HepG2 (cell line): Measurements from ENCODE around the gene ANKRD34C. TPM values are rescaled to one million over a fixed set of nuclear protein-coding genes. Genes with fewer than 3 reads are reported as not detected.

Experiments
- CENPX ChIP-seq: sonication (generic); formaldehyde crosslinking; IDR thresholded peaks from 2 replicates; pipeline ENCODE4 v1.9.0; 2021; ENCODE audit warnings: mild to moderate bottlenecking, missing genetic modification reagents, moderate library complexity
- HNRNPLL ChIP-seq: fragments of 200-400 bp; formaldehyde crosslinking; IDR thresholded peaks from 2 replicates; pipeline ENCODE4 v1.6.1; 2017; ENCODE audit warnings: mild to moderate bottlenecking, low read depth, low read length; ENCODE audit not compliant: poor library complexity, severe bottlenecking
- HOXA3 ChIP-seq: sonication (generic); formaldehyde crosslinking; IDR thresholded peaks from 2 replicates; pipeline ENCODE4 v1.5.0; 2020; ENCODE audit warnings: missing genetic modification reagents
- MATR3 ChIP-seq: sonication (generic); formaldehyde crosslinking; IDR thresholded peaks from 2 replicates; pipeline ENCODE4 v1.4.0; 2020; ENCODE audit warnings: missing genetic modification reagents
- NFKB2 ChIP-seq: sonication (generic); formaldehyde crosslinking; IDR thresholded peaks from 2 replicates; pipeline ENCODE4 v1.4.0; 2020; ENCODE audit warnings: missing genetic modification reagents, borderline replicate concordance
- PATZ1 ChIP-seq: sonication (generic); formaldehyde crosslinking; IDR thresholded peaks from 2 replicates; pipeline ENCODE4 v1.4.0; 2020; ENCODE audit warnings: missing genetic modification reagents
- PCBP1 ChIP-seq: fragments of 200-400 bp; formaldehyde crosslinking; IDR thresholded peaks from 2 replicates; pipeline ENCODE4 v1.6.1; 2017; ENCODE audit warnings: mild to moderate bottlenecking, low read depth, low read length, borderline replicate concordance
- PHF8 ChIP-seq: sonication (generic); formaldehyde crosslinking; IDR thresholded peaks from 2 replicates; pipeline ENCODE4 v1.5.0; 2020; ENCODE audit warnings: missing genetic modification reagents
- RBM22 ChIP-seq: fragments of 200-400 bp; formaldehyde crosslinking; optimal IDR thresholded peaks from 2 replicates; pipeline ENCODE3; 2017; ENCODE audit warnings: mild to moderate bottlenecking, low read length, moderate library complexity
- RELA ChIP-seq: sonication (generic); formaldehyde crosslinking; IDR thresholded peaks from 2 replicates; pipeline ENCODE4 v1.4.0; 2020; ENCODE audit warnings: missing genetic modification reagents
- SRSF4 ChIP-seq: fragments of 200-400 bp; formaldehyde crosslinking; IDR thresholded peaks from one replicate; pipeline ENCODE4 v1.6.1; 2018; ENCODE audit warnings: mild to moderate bottlenecking, low read depth, low read length, moderate library complexity; ENCODE audit not compliant: poor library complexity, severe bottlenecking
- TFE3 ChIP-seq: IDR thresholded peaks from 2 replicates; pipeline ENCODE4 v1.6.1; 2016
- ZBTB44 ChIP-seq: sonication (generic); formaldehyde crosslinking; IDR thresholded peaks from 2 replicates; pipeline ENCODE4 v1.4.0; 2020; ENCODE audit warnings: missing genetic modification reagents
- ZGPAT ChIP-seq: IDR thresholded peaks from 2 replicates; pipeline ENCODE4 v1.6.1; 2016; ENCODE audit warnings: mild to moderate bottlenecking
- ZNF577 ChIP-seq: sonication (generic); formaldehyde crosslinking; IDR thresholded peaks from 2 replicates; pipeline ENCODE4 v1.4.0; 2020; ENCODE audit warnings: mild to moderate bottlenecking, low read depth, missing genetic modification reagents, borderline replicate concordance
- ZNF691 ChIP-seq: sonication (generic); formaldehyde crosslinking; IDR thresholded peaks from 2 replicates; pipeline ENCODE4 v1.4.0; 2020; ENCODE audit warnings: missing genetic modification reagents, low read depth, mild to moderate bottlenecking, borderline replicate concordance
- ZNF776 ChIP-seq: sonication (generic); formaldehyde crosslinking; IDR thresholded peaks from 2 replicates; pipeline ENCODE4 v1.4.0; 2020; ENCODE audit warnings: mild to moderate bottlenecking, missing genetic modification reagents
- ZNF790 ChIP-seq: sonication (generic); formaldehyde crosslinking; IDR thresholded peaks from 2 replicates; pipeline ENCODE4 v1.8.0; 2022; ENCODE audit warnings: missing genetic modification reagents, mild to moderate bottlenecking, borderline replicate concordance
- ZSCAN20 ChIP-seq: sonication (generic); formaldehyde crosslinking; IDR thresholded peaks from 2 replicates; pipeline ENCODE4 v1.4.0; 2020; ENCODE audit warnings: missing genetic modification reagents, mild to moderate bottlenecking, borderline replicate concordance
- polyA plus RNA-seq, 8 experiments: library from polyadenylated mRNA; depleted of rRNA in 3 of 8; stranded (reverse) in 7 of 8; unstranded in 1 of 8; fragments of >200 nt; fragmentation: Illumina TruSeq in 4 of 8; extraction: Trizol in 4 of 8; gene quantifications; 2 replicates each; pipeline versions ENCODE4 v1.2.1 to v1.2.3, GENCODE V29; 2011 to 2016; ENCODE audit warnings: low read depth in 4 of 8, missing spikeins in 1 of 8, mixed read lengths in 1 of 8; ENCODE audit not compliant: insufficient read depth in 1 of 8
- total RNA-seq, 5 experiments: library from RNA; depleted of rRNA; stranded (reverse); fragments of >200 nt; fragmentation: Illumina TruSeq; extraction: Trizol; gene quantifications; 2 replicates each; pipeline ENCODE4 v1.2.3, GENCODE V29; 2016; ENCODE audit warnings: low read depth in 1 of 5

ANKRD34C gene
- total and polyA plus RNA-seq, 2 of the 13 experiments (the other 11 are each of a cell fraction or from before 2014, with no cell fraction given) = not detected

GRCh38 chr15:79283252-79284048 lies 928 bp downstream of the ANKRD34C start (continued):
- TF ChIP-seq PHF8 (no peak), ZNF776 (CRISPR knock-in tag) (0 out of 2 replicates have a peak, but pooled peaks have one; percentile 37), HNRNPLL (peak; percentile 48), RELA (CRISPR knock-in tag) (no peak), NFKB2 (CRISPR knock-in tag) (peak; percentile 87; the same call in 1 of the 2 replicates), ZSCAN20 (peak; percentile 76; the same call in 1 of the 2 replicates), ZGPAT (peak; percentile 25; the same call in 1 of the 2 replicates), SRSF4 (no peak), TFE3 (CRISPR knock-in tag) (0 out of 2 replicates have a peak, but pooled peaks have one; percentile 50), ZNF691 (no peak), RBM22 (no peak), ZBTB44 (CRISPR knock-in tag) (peak; percentile 74; the same call in 1 of the 2 replicates), ZNF790 (CRISPR knock-in tag) (peak; percentile 72; the same call in 1 of the 2 replicates), CENPX (no peak), MATR3 (CRISPR knock-in tag) (no peak), PCBP1 (no peak), PATZ1 (CRISPR knock-in tag) (peak; percentile 21; the same call in 1 of the 2 replicates), ZNF577 (CRISPR knock-in tag) (no peak), HOXA3 (CRISPR knock-in tag) (0 out of 2 replicates have a peak, but pooled peaks have one; percentile 33)
